K562 (cell line): ENCODE results near the gene ALKBH2. TPM values are rescaled to one million over a fixed set of nuclear protein-coding genes. Genes with fewer than 3 reads are reported as not detected.
A peak's percentile ranks its signal among the peaks of the same experiment; 100 is the strongest.
"Not testable (repeated sequence)": the region's sequence is repeated elsewhere in the genome, so short reads cannot be mapped to it uniquely, and the experiment has no call there.

Source experiments
- ATAC-seq: fragments of 200-7000 bp; cut with Tn5 transposase; 3 replicates; pipeline ENCODE4 v1.9.1; 2020; ENCODE audit warnings: moderate library complexity
- BruUV-seq: library from RNA; stranded (reverse); fragments of 400-500 nt; replicated peaks from 2 replicates; lab custom pipeline; 2021; lab: Mats Ljungman, UMichigan
- CTCF ChIA-PET: fragments of 300-600 bp; formaldehyde crosslinking; extraction: SDS; loops from one replicate; lab custom pipeline; 2021; ENCODE audit warnings: low intra/inter-chr PET ratio; lab: Yijun Ruan, JAX
- POLR2A ChIA-PET: fragments of 300-600, 350-650 bp; sonication (Branson Sonifier 250); formaldehyde crosslinking; extraction: SDS; loops from one replicate; lab custom pipeline; 2021; ENCODE audit warnings: antibody characterized with exemption, inconsistent platforms; lab: Yijun Ruan, JAX
- DNase-seq, 4 experiments: peaks; one replicate each; pipeline versions ENCODE4 v3.0.0 to v3.0.0-alpha.2; 2011 to 2018; ENCODE audit warnings: low spot score in 3 of 4, mixed read lengths in 3 of 4; ENCODE audit errors: extremely low read depth in 1 of 4
- FAIRE-seq: peaks from 2 replicates; lab custom pipeline; 2011; peaks lifted over from hg19 to GRCh38; lab: Jason Lieb, UNC
- H2AFZ ChIP-seq: 2 replicates; pipeline ENCODE4 v1.6.0; 2011; ENCODE audit warnings: low read depth, low read length, control low read depth, inconsistent platforms
- H3K27ac ChIP-seq: fragments of 200-600 bp; 3 replicates; pipeline ENCODE4 v1.8.0; 2011; ENCODE audit warnings: low read depth, mild to moderate bottlenecking, control low read depth, inconsistent platforms, low read length, moderate library complexity, mixed read lengths; ENCODE audit errors: extremely low read depth
- H3K27me3 ChIP-seq, 2 experiments: fragments of 300-600 bp in 1 of 2; 2 replicates in 1 of 2; 3 replicates in 1 of 2; pipeline versions ENCODE4 v1.6.0 to v1.8.0; 2011; ENCODE audit warnings: inconsistent platforms in 2 of 2, low read length in 2 of 2, mild to moderate bottlenecking in 1 of 2, mixed read lengths in 1 of 2, moderate library complexity in 1 of 2; ENCODE audit not compliant: control insufficient read depth in 2 of 2, insufficient read depth in 2 of 2
- H3K36me3 ChIP-seq: fragments of 300-600 bp; 3 replicates; pipeline ENCODE4 v1.8.0; 2011; ENCODE audit warnings: mild to moderate bottlenecking, low read length, inconsistent platforms; ENCODE audit not compliant: control insufficient read depth, insufficient read depth
- H3K4me1 ChIP-seq, 2 experiments: fragments of 200-600 bp in 1 of 2; replicated peaks in 1 of 2; 2 replicates in 1 of 2; 3 replicates in 1 of 2; pipeline versions ENCODE4 v1.5.1 to v1.8.0; 2011; ENCODE audit warnings: inconsistent platforms in 2 of 2, low read length in 2 of 2, mild to moderate bottlenecking in 1 of 2, mixed read lengths in 1 of 2, moderate library complexity in 1 of 2; ENCODE audit not compliant: control insufficient read depth in 2 of 2, insufficient read depth in 2 of 2
- H3K4me2 ChIP-seq: 2 replicates; pipeline ENCODE4 v1.6.1; 2011; ENCODE audit warnings: low read length, control low read depth, inconsistent platforms, mixed read lengths; ENCODE audit not compliant: insufficient read depth
- H3K4me3 ChIP-seq: fragments of 200-600 bp; sonication (generic), shearing (Covaris generic); 2 replicates; pipeline ENCODE4 v1.5.1; 2016; ENCODE audit warnings: control low read depth, inconsistent platforms
- H3K79me2 ChIP-seq: fragments of 200-600 bp; 3 replicates; pipeline ENCODE4 v1.8.0; 2011; ENCODE audit warnings: low read length, inconsistent platforms; ENCODE audit not compliant: control insufficient read depth, insufficient read depth
- H3K9ac ChIP-seq, 2 experiments: 2 replicates each; pipeline versions ENCODE4 v1.6.0 to v1.6.1; 2011; ENCODE audit warnings: low read depth in 2 of 2, low read length in 2 of 2, control low read depth in 1 of 2, inconsistent platforms in 1 of 2, mild to moderate bottlenecking in 1 of 2, mixed read lengths in 1 of 2; ENCODE audit not compliant: insufficient read depth in 1 of 2
- H3K9me1 ChIP-seq: one replicate; pipeline ENCODE4 v1.6.0; 2011; ENCODE audit warnings: inconsistent platforms, mild to moderate bottlenecking, low read length, moderate library complexity; ENCODE audit not compliant: control insufficient read depth, insufficient read depth
- H3K9me3 ChIP-seq: replicated peaks from 2 replicates; pipeline ENCODE4 v1.5.1; 2011; ENCODE audit warnings: low read depth, low read length, inconsistent platforms; ENCODE audit not compliant: control insufficient read depth, insufficient read depth
- H4K20me1 ChIP-seq: replicated peaks from 2 replicates; pipeline ENCODE4 v1.6.1; 2011; ENCODE audit warnings: low read length, inconsistent platforms, mixed read lengths; ENCODE audit not compliant: control insufficient read depth, insufficient read depth
- ETV5 ChIP-seq: sonication (generic); formaldehyde crosslinking; IDR thresholded peaks from 2 replicates; pipeline ENCODE4 v1.4.0; 2020; ENCODE audit warnings: low read depth, mild to moderate bottlenecking, missing genetic modification reagents
- THRAP3 ChIP-seq: fragments of 450-650 bp; IDR thresholded peaks from 2 replicates; pipeline ENCODE4 v1.6.1; 2016; ENCODE audit warnings: mild to moderate bottlenecking, inconsistent platforms, borderline replicate concordance
- WGBS: fragments of 100-300 bp; shearing (Covaris generic); methylation state at CpG from one replicate; pipeline ENCODE4 v1.1.6; 2016; ENCODE audit warnings: low coverage, mixed read lengths; ENCODE audit not compliant: insufficient coverage; ENCODE audit errors: missing lambda C conversion rate; 5-methylcytosine and 5-hydroxymethylcytosine counted together
- in situ Hi-C: fragments of 300-500 bp; cut with MboI; formaldehyde crosslinking; loops from 4 replicates; pipeline ENCODE4 v1.15.0; 2018; ENCODE audit warnings: inconsistent platforms, mixed read lengths
- intact Hi-C: fragments of 100-400 bp; cut with micrococcal nuclease; formaldehyde crosslinking; loops from 2 replicates; pipeline ENCODE4 v1.14.2; 2022
- polyA plus RNA-seq, 8 experiments: library from polyadenylated mRNA; depleted of rRNA in 4 of 8; stranded (reverse) in 5 of 8; unstranded in 3 of 8; fragments of >200 nt; fragmentation: Nextera tagmentation in 2 of 8; fragmentation: Illumina TruSeq in 1 of 8; extraction: Ambion mirVana in 2 of 8; extraction: Trizol in 1 of 8; gene quantifications; 2 replicates each; pipeline versions ENCODE4 v1.2.1 to v1.2.3, GENCODE V29; 2011 to 2014; ENCODE audit warnings: inconsistent platforms in 1 of 8, missing spikeins in 1 of 8
- total RNA-seq, 7 experiments: library from RNA; depleted of rRNA in 6 of 7; stranded (reverse); fragments of >200 nt in 6 of 7; fragmentation: Illumina TruSeq in 2 of 7; extraction: Trizol in 2 of 7; gene quantifications; 2 replicates each; pipeline versions ENCODE4 v1.2.1 to v1.2.3, GENCODE V29; 2011 to 2021; ENCODE audit warnings: low replicate concordance in 1 of 7
- TF ChIP-seq, protein P1 (sequence below), 2 experiments: fragments of 450-650 bp; IDR thresholded peaks; 2 replicates each; pipeline ENCODE4 v1.6.1; 2018; ENCODE audit warnings: mild to moderate bottlenecking in 2 of 2, low read depth in 1 of 2; ENCODE audit not compliant: partially characterized antibody in 2 of 2
- TF ChIP-seq, protein P2 (sequence below): fragments of 250-450 bp; sonication (Bioruptor Pico); IDR thresholded peaks from 2 replicates; pipeline ENCODE4 v1.8.0; 2022; ENCODE audit warnings: inconsistent platforms, mild to moderate bottlenecking, moderate library complexity, borderline replicate concordance
- TF ChIP-seq, protein P3 (sequence below): fragments of 450-650 bp; formaldehyde crosslinking; IDR thresholded peaks from 2 replicates; pipeline ENCODE4 v1.4.0; 2020; ENCODE audit warnings: mild to moderate bottlenecking, mixed read lengths

The ALKBH2 gene
- total and polyA plus RNA-seq, 9 of the 15 experiments (the other 6 are each of a cell fraction or from before 2014, with no cell fraction given): 5.9 to 56.1 (median 41.9) TPM

DNA sequence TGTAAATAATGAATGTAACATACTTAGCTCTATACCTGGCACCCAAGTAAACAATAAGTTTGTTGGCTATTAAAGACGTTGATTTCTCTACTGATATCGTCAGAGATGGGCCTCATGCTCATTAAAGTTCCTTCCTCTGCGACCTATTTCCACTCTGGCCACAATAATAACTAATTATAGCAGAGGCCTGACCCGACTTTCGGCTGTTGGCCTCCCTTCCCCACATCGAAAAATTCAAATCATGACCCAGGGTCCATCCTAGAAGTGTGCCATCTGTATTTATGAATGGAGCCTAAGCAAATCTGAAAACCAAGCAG, 41.2 kb downstream of the ALKBH2 start:
- 11% methylated on average over 6 of the region's 6 CpGs for WGBS
- no TSS peak for BruUV-seq
- H2AFZ ChIP-seq: peak overlapping the region; percentile 95
- H3K4me1 ChIP-seq: peaks cover 0 to 2% of the 10 kb centered on the region in 2 experiments; a peak in 2 of 5 replicates
- H4K20me1 ChIP-seq: no peaks in the 10 kb centered on the region
- ATAC-seq (no peak), FAIRE-seq (no peak), DNase-seq (no peak)
- H3K4me2 ChIP-seq: peak overlapping the region; percentile 89
- TF ChIP-seq, protein P1, sequence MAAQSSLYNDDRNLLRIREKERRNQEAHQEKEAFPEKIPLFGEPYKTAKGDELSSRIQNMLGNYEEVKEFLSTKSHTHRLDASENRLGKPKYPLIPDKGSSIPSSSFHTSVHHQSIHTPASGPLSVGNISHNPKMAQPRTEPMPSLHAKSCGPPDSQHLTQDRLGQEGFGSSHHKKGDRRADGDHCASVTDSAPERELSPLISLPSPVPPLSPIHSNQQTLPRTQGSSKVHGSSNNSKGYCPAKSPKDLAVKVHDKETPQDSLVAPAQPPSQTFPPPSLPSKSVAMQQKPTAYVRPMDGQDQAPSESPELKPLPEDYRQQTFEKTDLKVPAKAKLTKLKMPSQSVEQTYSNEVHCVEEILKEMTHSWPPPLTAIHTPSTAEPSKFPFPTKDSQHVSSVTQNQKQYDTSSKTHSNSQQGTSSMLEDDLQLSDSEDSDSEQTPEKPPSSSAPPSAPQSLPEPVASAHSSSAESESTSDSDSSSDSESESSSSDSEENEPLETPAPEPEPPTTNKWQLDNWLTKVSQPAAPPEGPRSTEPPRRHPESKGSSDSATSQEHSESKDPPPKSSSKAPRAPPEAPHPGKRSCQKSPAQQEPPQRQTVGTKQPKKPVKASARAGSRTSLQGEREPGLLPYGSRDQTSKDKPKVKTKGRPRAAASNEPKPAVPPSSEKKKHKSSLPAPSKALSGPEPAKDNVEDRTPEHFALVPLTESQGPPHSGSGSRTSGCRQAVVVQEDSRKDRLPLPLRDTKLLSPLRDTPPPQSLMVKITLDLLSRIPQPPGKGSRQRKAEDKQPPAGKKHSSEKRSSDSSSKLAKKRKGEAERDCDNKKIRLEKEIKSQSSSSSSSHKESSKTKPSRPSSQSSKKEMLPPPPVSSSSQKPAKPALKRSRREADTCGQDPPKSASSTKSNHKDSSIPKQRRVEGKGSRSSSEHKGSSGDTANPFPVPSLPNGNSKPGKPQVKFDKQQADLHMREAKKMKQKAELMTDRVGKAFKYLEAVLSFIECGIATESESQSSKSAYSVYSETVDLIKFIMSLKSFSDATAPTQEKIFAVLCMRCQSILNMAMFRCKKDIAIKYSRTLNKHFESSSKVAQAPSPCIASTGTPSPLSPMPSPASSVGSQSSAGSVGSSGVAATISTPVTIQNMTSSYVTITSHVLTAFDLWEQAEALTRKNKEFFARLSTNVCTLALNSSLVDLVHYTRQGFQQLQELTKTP (IDR thresholded peaks at IDR 0.05; ENCODE audit: low read depth in 1 of 2, partially characterized antibody in 2 of 2): peak in 1 of 2 experiments; percentile 54
- TF ChIP-seq, protein P2, sequence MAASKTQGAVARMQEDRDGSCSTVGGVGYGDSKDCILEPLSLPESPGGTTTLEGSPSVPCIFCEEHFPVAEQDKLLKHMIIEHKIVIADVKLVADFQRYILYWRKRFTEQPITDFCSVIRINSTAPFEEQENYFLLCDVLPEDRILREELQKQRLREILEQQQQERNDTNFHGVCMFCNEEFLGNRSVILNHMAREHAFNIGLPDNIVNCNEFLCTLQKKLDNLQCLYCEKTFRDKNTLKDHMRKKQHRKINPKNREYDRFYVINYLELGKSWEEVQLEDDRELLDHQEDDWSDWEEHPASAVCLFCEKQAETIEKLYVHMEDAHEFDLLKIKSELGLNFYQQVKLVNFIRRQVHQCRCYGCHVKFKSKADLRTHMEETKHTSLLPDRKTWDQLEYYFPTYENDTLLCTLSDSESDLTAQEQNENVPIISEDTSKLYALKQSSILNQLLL (CRISPR knock-in tag): no peak
- 0 out of 2 replicates have a peak, but pooled peaks have one; percentile 4 for TF ChIP-seq ETV5 (CRISPR knock-in tag)
- TF ChIP-seq, protein P3, sequence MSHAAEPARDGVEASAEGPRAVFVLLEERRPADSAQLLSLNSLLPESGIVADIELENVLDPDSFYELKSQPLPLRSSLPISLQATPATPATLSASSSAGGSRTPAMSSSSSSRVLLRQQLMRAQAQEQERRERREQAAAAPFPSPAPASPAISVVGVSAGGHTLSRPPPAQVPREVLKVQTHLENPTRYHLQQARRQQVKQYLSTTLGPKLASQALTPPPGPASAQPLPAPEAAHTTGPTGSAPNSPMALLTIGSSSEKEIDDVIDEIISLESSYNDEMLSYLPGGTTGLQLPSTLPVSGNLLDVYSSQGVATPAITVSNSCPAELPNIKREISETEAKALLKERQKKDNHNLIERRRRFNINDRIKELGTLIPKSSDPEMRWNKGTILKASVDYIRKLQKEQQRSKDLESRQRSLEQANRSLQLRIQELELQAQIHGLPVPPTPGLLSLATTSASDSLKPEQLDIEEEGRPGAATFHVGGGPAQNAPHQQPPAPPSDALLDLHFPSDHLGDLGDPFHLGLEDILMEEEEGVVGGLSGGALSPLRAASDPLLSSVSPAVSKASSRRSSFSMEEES: no peak
- TF ChIP-seq THRAP3: 0 out of 2 replicates have a peak, but pooled peaks have one; percentile 82
- peaks cover 11% of the 10 kb centered on the region; the same call in 1 of the 3 replicates for H3K79me2 ChIP-seq
- no peaks in the 10 kb centered on the region for H3K9me1 ChIP-seq
- H3K9ac ChIP-seq: peak overlapping the region; percentile 85 to 92; a peak in 3 of 4 replicates
- intact Hi-C loops: no loop called here
- no peaks in the 10 kb centered on the region for H3K9me3 ChIP-seq
- ChIA-PET POLR2A (interaction anchor here (0.7 to 1.0 kb wide), 4 partner anchors 17 to 1042 kb away, joined by 3 to 4 read pairs (median 3); no protein-coding TSS in a partner anchor), CTCF (no interaction called here)
- peak overlapping the region; percentile 94 for H3K4me3 ChIP-seq
- in situ Hi-C loops: no loop called here
- H3K27ac ChIP-seq: no peak overlapping the region
- 0 out of 3 replicates have a peak, but pooled peaks cover 2% of the 10 kb centered on the region for H3K36me3 ChIP-seq
- H3K27me3 ChIP-seq: no peaks in the 10 kb centered on the region

DNA sequence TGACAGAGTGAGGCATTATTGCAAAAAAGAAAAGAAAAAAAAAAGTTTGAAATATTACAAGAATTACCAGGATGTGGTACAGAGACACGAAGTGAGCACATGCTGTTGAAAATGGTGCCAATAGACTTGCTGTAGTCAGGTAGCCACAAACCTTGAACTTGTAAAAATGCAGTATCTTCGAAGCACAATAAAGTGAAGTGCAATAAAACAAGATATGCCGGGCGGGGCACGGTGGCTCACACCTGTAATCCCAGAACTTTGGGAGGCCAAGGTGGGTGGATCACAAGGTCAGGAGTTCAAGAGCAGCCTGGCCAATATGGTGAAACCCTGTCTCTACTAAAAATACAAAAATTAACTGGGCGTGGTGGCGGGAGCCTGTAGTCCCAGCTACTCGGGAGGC, 43.5 kb downstream of the ALKBH2 start:
- H3K27me3 ChIP-seq: not testable (repeated sequence)

More for the DNA sequence above, 43.5 kb downstream of the ALKBH2 start:
- H3K4me1 ChIP-seq, CTCF ChIA-PET, FAIRE-seq, H3K27ac ChIP-seq, intact Hi-C loops, H3K4me2 ChIP-seq, H2AFZ ChIP-seq, H3K9me3 ChIP-seq, POLR2A ChIA-PET, H3K4me3 ChIP-seq, H4K20me1 ChIP-seq, H3K36me3 ChIP-seq, in situ Hi-C loops, H3K9me1 ChIP-seq, ATAC-seq, BruUV-seq, H3K9ac ChIP-seq, DNase-seq: not testable (repeated sequence)
- WGBS: 32% methylated on average over 8 of the region's 8 CpGs
- peaks cover 11% of the 10 kb centered on the region; the same call in 1 of the 3 replicates for H3K79me2 ChIP-seq
